NCI-H2029 (cell line): ENCODE measurements around the gene ATAT1.

ENCODE experiments used
- DNase-seq: peaks from one replicate; lab custom pipeline; 2025; lab: John Stamatoyannopoulos, UW

Gene ATAT1

DNA sequence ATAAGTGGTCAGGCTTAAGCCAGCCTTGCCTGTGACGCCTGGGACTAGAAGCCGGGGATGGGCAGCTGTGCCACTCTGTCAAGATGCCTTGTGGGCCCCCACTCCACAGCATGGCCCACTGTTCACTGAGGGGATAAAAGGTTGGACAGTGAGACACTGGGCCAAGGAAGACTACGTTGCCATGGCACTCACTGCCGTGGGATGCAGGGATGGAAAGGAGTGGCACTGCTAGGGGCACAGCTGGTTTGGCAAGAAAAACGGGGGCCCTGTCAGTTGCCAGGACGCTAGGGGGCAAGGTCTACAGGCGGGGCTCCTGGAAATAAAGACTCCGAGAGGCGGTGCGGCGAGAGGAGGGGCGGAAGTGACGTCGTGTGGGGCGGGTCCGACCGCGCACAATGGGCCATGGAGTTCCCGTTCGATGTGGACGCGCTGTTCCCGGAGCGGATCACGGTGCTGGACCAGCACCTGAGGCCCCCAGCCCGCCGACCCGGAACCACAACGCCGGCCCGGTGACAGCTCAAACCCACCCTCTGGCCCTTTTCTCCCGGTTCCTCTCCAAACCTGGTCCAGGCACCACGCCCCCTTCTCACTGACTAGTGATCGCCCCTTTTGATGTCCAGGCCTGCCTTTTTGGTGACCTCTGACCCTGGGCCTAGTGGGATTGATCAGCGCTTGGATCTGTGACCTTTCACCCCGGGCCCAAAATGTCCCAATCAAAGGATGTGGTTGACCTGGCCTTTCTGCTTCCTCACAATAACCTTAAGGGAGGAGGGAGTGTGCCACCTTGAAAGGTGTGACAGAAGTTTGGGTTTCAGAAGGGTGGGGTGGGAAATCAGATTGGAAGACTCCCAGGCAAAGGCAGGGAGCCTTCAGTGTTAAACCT is at the start of gene ATAT1:
Gene ATAT1 (plus strand): TSS at position 391 of the 883 bp plus-strand sequence.
- peak; percentile 76 for DNase-seq

DNA sequence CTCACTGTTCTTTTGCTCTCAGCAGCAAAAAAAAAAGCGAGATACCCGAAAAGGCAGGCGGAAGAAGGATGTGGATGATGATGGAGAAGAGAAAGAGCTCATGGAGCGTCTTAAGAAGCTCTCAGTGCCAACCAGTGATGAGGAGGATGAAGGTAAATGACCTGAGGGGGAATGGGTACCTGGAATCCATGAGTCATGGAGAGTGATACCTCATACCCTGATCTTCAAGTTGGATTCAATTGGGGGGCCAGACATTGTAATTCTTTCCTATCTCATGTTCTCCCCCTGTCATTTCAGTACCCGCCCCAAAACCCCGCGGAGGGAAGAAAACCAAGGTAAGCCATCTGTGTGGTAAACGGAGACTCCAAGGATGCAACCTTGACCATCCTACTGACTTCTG is 48.6 kb upstream of the ATAT1 start:
- DNase-seq = no peak

DNA sequence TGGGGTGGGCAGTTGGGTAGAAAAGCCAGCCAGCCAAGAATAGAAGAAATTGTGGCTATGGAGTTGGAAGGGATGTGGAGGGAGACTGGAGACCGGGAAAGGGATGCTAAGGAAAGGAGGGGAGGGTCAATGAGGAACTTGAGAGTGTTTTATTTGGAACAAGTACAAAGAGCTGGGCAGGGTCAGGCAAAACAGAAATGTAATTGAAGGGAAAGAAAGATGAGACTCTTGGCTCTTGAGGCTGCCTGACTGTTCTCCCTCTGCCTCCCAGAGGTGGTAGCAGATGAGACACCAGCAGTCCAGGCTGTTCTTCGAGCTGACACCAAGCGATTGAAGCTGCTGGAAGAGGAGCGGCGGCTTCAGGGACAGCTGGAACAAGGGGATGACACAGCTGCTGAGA is 42.8 kb upstream of the ATAT1 start:
- DNase-seq = no peak

DNA sequence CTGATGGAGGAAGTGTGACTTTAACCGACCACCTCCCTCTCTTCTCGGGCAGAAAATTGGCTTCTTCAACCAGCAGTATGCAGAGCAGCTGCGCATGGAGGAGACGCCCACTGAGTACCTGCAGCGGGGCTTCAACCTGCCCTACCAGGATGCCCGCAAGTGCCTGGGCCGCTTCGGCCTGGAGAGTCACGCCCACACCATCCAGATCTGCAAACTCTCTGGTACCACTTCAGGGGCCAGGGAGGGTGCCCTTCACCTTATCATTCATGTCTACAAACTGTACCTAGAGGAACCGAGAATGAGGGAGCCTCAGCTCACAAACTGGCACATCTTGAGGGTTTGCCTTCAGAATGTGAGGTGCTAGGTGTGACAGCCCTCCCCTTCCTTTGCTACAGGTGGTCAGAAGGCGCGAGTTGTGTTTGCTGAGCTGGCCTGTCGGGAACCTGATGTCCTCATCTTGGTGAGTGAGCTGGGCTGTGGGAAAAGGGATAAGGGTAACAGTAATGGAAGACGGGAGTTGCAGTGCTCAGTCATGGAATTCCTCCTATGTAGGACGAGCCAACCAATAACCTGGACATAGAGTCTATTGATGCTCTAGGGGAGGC is 36.8 kb upstream of the ATAT1 start:
- no peak for DNase-seq

DNA sequence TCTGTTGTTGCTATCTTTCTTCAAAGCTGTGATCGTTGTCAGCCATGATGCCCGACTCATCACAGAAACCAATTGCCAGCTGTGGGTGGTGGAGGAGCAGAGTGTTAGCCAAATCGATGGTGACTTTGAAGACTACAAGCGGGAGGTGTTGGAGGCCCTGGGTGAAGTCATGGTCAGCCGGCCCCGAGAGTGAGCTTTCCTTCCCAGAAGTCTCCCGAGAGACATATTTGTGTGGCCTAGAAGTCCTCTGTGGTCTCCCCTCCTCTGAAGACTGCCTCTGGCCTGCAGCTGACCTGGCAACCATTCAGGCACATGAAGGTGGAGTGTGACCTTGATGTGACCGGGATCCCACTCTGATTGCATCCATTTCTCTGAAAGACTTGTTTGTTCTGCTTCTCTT is 36.2 kb upstream of the ATAT1 start:
- no peak for DNase-seq

DNA sequence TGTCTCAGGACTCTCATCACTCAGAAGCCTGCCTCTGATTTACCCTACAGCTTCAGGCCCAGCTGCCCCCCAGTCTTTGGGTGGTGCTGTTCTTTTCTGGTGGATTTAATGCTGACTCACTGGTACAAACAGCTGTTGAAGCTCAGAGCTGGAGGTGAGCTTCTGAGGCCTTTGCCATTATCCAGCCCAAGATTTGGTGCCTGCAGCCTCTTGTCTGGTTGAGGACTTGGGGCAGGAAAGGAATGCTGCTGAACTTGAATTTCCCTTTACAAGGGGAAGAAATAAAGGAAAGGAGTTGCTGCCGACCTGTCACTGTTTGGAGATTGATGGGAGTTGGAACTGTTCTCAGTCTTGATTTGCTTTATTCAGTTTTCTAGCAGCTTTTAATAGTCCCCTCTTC is 35.7 kb upstream of the ATAT1 start:
- no peak for DNase-seq

DNA sequence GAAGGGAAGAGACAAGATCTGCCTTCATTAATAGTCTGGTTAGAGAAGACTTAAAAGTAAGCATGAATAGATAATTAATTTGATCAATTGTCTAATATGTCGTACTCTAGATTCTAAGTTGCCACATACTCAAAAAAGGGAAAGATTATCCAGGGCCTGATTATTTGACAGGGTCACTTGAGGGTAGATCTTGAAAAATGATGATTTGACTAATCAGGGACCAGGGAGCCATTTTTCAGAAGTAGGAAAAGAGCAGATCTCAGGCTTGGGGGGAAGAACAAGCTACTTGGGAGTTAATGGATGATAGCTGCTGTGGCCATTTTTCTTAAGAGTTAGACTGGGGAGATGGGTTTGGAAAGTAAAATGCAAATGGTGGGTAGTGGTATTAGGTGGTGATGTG is 34.4 kb upstream of the ATAT1 start:
- no peak for DNase-seq

DNA sequence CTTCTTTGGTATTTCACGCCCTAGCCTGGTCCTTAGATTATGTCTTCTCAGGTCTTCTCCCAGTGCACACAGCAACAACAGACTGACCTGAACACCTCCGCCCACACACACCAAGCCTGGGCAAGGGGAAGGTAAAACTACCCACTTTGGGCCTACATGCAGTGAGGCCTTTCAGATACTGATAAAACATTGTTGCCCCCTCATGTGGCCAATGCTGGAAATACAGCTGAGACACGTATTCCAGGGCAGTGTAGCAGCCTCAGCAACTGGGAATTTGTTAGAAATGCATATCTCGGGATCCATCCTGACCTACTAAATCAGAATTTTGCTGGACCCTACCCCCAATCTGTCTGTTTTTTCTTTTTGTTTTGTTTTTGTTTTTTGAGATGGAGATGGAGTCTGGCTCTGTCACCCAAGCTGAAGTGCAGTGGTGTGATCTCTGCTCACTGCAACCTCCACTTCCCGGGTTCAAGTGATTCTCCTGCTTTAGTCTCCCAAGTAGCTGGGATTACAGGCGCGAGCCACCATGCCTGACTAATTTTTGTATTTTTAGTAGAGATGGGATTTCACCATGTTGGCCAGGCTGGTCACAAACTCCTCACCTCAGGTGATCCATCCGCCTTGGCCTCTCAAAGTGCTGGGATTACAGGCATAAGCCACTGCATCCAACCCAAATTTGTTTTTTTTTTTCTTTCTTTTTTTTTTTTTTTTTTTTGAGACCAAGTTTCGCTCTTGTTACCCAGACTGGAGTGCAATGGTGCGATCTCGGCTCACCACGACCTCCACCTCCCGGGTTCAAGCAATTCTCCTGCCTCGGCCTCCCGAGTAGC is 29.1 kb upstream of the ATAT1 start:
- peak; percentile 69 for DNase-seq

DNA sequence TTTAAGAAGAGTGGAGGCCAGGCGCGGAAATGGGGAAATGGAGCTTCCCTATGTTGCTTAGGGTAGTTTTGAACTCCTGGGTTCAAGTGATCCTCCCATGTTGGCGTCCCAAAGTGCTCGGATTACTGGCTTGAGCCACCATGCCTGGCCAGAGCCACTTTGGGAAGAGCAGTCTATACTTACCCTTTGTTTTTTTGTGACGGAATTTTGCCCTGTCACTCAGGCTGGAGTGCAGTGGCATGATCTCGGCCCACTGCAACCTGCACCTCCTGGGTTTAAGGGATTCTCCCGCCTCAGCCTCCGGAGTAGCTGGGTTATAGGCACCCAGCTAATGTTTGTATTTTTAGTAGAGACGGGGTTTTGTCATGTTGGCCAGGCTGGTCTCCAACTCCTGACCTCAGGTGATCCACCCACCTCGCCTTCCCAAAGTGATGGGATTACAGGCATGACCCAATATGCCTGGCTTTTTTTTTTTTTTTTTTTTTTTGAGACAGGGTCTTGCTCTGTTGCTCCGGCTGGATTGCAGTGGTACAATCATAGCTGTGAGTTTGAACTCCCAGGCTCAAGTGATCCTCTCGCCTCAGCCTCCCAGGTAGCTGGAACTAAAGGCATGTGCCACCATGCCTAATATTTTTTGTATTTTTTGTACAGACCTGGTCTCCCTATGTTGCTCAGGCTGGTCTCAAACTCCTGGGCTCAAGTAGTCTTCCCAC is 27.6 kb upstream of the ATAT1 start:
- DNase-seq = no peak

DNA sequence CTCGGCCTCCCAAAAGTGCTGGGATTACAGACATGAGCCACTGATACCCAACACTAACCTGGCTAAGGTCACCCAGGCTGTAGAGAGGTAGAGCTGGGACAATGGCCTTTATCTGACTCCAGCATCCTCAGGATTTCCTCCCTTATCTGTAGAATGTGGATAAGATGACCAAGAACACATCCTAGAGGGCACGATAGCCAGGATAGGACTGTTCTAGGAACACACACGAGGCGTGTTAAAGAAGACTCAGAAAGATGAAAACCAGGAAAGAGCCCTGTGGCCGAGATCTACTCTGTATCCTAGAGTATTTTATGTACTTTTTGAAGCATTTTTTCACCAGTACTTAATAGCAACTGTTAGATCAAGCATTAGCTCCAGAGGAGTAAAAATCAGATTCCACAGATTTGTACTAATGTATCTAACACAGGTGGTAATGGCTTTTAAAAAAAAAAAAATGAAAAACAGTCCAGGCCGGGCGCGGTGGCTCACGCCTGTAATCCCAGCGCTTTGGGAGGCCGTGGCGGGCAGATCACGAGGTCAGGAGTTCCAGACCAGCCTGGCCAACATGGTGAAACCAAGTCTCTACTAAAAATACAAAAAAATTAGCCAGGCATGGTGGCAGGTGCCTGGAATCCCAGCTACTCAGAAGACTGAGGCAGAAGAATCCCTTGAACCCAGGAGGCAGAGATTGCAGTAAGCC is 26.9 kb upstream of the ATAT1 start:
- DNase-seq = no peak

DNA sequence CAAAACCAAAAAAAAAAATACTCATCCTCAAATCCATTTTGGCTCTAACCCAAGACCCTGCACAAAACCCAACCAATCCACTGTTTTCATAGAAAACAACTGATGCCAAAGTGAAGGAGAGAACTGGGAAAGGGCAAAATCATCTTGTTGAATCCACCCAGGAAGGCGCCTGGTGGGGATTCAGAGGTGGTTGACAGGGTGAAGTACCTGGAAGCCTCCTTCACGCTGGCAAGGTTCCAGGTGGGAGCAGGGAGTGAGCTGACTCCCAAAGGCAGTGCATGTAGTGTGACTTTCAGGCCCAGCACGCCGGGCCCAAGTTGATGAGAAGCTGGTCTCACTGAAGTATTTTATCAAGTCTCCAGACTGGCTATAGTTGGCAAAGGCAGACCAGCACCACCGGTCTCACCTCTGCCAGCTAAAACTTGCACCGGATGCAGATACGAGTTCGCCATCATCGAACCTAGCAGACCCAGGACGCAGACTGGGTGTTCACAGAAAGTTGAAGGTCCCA is 26.2 kb upstream of the ATAT1 start:
- peak; percentile 8 for DNase-seq

DNA sequence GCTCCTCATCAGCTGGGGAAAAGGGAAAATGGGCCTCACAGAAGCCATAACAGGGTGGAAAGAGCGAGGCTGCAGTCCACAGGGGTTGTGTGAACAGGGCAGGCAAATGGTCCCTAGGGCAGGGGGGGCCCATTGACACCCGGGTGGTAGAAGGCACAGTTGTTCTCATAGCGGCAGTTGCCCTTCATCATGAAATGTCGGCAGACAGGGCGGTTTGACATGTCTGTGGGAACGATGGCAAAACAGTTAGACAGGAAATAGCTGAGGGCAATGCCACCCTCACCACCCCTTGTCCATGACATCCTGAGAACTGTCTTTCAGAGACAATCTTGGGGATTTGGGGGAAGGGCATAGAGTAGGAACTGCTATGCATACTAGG is 25.2 kb upstream of the ATAT1 start:
- DNase-seq = no peak

DNA sequence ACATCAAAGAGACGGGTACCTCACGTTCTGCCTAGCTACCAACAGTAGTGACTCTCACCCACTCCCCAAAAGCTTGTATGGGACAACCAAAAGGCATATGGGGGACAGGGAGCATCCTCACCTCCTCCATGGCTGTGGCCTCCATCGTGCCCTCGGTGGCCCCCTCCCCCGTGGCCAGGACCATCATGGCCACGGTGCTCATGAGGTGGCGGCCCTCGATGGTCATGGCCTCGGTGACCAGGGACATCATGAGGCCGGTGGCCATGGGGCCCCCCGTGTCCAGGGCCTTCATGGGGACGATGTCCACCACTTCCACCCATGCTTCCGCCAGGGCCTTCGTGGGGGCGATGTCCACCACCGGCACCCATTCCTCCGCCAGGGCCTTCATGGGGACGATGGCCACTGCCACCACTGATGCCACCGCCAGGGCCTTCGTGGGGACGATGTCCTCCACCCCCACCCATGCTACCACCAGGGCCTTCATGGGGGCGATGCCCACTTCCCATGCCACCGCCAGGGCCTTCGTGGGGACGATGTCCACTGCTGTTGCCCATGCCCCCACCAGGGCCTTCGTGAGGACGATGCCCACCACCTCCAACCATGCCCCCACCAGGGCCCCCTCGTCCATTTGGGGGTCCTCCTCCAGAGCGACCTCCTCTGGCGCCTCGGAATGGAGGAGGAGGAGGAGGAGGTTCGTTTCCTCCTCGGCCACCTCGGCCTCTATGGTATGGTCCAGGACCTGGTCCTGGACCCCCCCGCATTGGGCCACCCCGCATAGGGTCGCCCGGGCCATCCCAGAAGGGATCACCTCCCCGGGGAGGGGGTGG is 24.6 kb upstream of the ATAT1 start:
- no peak for DNase-seq

DNA sequence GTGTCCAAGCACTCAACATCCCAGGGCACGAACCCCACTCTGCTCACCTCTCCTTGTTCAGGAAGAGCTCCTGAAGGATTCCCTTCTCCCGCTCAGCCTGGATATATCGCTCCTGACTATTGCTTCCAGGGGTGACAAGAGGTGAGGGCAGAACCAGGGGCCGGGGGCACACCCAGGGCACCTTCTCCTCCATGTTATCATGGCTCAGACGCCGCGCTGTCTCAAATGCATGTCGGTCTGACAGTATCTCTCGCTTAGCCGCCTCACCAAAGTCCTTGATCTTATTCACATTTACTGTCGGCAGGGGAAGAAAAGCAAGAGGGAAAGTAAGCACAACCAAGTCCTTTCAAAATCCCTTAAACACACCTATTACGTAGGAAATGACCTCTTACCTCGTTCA is 22.7 kb upstream of the ATAT1 start:
- DNase-seq = no peak

DNA sequence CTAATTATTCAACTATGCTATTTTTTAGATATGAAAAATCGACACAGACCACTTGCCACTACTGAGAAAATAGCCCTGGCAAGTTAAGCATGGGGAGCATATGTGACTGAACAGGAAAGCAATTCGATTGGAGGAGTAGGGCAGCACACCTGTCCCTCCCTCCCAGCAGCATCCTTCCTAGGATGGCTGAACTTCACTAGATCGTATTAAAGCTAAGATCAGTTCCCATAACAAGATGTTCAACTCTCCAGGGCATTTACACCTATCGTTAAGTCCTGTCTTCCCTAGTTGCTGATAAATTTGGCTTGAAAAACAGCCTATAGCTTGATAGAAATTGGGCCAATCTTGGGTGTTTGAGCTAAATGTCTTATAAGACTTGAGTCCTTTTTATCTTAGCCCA is 16.6 kb upstream of the ATAT1 start:
- no peak for DNase-seq

DNA sequence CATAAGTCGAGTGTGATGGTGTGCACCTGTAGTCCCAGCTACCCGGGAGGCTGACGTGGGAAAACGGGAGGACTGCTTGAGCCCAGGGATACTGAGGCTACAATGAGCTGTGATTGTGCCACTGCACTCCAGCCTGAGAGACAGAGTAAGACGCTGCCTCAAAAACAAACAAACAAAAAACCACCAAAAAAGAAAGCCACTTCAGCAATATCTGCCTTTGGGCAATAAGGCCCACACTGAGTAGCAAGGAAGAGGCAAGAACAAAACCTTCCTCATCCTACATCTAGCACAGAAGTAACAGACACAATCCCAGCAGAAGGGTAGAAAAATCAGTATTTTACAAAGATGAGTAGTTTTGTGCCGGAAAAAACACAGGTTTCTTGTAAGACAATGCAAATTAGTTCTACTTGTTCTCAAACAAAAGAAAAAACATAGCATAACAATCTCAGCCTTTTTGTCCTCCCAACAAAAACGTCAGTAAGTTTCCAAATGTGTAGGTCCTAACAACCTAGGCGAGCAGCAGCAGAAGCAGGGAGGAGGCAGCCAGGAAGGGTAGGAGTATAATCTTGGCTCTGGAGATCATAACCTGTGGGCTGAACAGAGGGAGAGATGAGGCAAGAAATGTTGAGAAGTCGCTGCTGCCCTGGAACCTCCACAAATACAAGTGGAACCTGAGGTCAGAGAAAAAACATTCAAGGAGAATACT is 15.4 kb upstream of the ATAT1 start:
- DNase-seq = no peak

DNA sequence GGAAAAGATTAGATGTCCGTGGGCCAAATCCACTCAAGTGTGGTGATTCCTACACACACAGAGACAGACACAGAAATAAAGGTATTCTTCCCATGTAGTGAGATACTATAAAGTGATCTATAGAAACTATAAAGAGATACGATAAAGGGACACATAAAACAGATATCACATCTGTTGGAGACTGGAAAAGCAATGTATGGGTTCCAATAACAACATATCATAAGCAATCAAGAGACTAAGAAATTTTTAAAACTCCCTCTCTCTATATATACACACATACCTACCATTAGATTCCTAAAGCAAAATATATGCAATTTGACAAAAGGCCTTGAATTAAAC is 14.8 kb upstream of the ATAT1 start:
- no peak for DNase-seq

DNA sequence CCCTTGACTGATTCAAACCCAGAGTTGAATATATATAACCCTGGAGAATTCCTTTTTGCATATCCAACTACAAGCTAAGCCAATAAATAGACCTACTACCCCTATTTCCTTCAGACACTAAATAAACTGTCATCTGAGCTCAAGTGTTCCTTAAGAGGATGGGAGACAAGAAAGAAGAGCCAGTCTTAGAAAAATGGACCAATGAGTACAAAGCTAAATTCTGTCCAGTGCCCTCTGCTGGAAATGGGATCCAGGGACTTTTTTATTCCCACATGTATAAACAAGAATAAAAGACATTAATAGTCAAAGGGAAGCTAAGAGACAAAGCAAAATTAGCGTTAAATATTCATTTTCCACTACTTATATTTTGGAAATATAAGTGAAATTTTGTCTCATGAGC is 14.5 kb upstream of the ATAT1 start:
- no peak for DNase-seq

DNA sequence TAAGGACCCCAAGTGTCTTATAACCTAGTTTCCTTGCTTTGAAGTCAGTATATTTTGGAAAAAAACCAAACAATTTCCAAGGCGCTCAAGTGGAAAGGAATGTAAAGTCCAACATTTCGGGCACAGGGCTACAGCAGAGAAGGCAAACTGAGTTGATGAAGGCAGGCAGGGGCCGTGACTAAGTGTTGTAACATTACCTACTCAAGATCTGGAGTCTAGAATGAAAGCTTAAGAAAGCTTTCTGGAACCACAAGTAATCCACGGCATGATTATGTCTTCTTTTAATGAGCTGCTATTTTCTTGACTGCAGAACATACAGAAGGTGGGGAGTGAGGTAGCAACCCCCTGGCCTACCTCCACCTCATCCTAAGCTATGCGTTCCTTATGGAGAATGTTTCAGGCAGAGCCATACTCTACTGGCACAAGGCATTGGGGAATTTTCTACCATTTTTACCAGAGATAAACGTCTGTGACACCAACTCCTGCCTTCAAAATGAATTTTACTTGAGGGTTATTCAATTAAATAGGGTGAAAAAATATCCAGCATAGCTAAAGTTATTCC is 13.9 kb upstream of the ATAT1 start:
- no peak for DNase-seq
